Activated T-cell treated with anti-CD3 and anti-CD28 coated beads for 48 hours (primary cell): ENCODE measurements around the gene DNAJB12.
"Not testable (repeated sequence)": the region's sequence is repeated elsewhere in the genome, so short reads cannot be mapped to it uniquely, and the experiment has no call there.

Source experiments
- DNase-seq: peaks from one replicate; pipeline ENCODE4 v3.0.0-alpha.2; 2020; ENCODE audit warnings: low read depth

DNAJB12 gene

GRCh38 chr10:72330069-72330426 is 24.7 kb downstream of the DNAJB12 start:
- DNase-seq, result no peak

GRCh38 chr10:72329290-72330068 is 25.2 kb downstream of the DNAJB12 start:
- no peak for DNase-seq

GRCh38 chr10:72328829-72329204 is 25.9 kb downstream of the DNAJB12 start:
- DNase-seq, result no peak

GRCh38 chr10:72328045-72328828 is 26.5 kb downstream of the DNAJB12 start:
- DNase-seq, result no peak

- peak; percentile 80 for DNase-seq
Measured at GRCh38 chr10:72326665-72327603, 27.8 kb downstream of the DNAJB12 start.

- not testable (repeated sequence) for DNase-seq
Measured at GRCh38 chr10:72325243-72326175, 29.2 kb downstream of the DNAJB12 start.

- DNase-seq, result no peak
Measured at GRCh38 chr10:72323771-72324191, 30.9 kb downstream of the DNAJB12 start.

- DNase-seq, result no peak
Measured at GRCh38 chr10:72323108-72323749, 31.5 kb downstream of the DNAJB12 start.

GRCh38 chr10:72322280-72323058 is 32.2 kb downstream of the DNAJB12 start:
- no peak for DNase-seq

GRCh38 chr10:72322030-72322279 is 32.8 kb downstream of the DNAJB12 start:
- DNase-seq, result no peak

GRCh38 chr10:72321248-72322029 is 33.3 kb downstream of the DNAJB12 start:
- no peak for DNase-seq

GRCh38 chr10:72320676-72321247 is 34.0 kb downstream of the DNAJB12 start:
- peak; percentile 73 for DNase-seq

- DNase-seq, result peak; percentile 89
Measured at GRCh38 chr10:72319416-72320254, 35.1 kb downstream of the DNAJB12 start.

GRCh38 chr10:72318418-72319262 is 36.1 kb downstream of the DNAJB12 start:
- DNase-seq, result no peak

GRCh38 chr10:72316748-72317435 is 37.8 kb downstream of the DNAJB12 start:
- no peak for DNase-seq

- no peak for DNase-seq
Measured at GRCh38 chr10:72316386-72316700, 38.4 kb downstream of the DNAJB12 start.
